Measurements from ENCODE around the gene HCN4. TPM values are rescaled to one million over a fixed set of nuclear protein-coding genes. Genes with fewer than 3 reads are reported as not detected.

HCN4 gene
- total RNA-seq, 4 donors from 2014 or later = not detected

DNA sequence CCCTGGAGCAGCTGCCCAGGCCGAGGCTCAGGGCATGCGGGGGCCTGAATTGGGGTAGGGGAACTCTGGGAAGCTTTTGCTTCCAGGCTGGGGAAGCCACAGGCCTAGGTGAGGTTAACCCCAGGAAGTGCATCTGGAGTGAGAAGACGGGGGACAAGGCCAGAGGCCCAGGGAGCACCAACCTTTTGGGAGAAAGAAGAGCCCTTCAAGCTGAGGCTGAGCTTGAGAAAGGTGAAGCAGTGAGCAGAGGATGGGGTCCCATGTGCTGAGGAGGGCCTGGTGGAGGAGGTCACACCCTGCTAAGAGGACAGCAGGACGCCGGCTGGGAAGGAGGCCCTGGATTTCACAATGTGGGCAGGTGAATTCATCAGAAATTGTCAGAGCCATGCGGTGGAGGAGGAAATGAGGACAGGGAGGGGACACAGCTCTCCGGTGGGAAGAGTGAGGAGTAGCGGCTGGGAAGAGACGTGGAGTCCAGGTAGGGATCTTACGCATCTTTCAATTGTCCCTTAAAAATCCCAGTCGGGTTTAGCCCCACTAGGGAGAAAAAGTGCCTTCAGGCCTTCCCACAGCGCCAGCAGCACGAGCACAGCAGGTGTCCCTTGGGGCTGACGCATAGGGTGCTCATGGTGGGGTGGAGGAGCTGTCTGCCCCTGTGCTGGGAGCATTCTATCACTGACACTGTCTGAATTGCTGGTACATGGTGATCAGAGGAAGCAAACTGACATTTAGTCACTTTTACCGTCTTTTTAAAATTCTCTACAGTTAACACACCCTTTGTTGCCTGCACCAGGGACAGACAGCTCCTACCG lies 50.9 kb downstream of the HCN4 start:
- ATAC-seq (no peak), DNase-seq (peak in 1 of 2 donors; percentile 2)
- H3K36me3 ChIP-seq = no peaks in the 10 kb centered on the region
- no peaks in the 10 kb centered on the region for H3K9me3 ChIP-seq
- no peak for TF ChIP-seq POLR2A (IDR thresholded peaks at IDR 0.05)
- TF ChIP-seq, protein P1, sequence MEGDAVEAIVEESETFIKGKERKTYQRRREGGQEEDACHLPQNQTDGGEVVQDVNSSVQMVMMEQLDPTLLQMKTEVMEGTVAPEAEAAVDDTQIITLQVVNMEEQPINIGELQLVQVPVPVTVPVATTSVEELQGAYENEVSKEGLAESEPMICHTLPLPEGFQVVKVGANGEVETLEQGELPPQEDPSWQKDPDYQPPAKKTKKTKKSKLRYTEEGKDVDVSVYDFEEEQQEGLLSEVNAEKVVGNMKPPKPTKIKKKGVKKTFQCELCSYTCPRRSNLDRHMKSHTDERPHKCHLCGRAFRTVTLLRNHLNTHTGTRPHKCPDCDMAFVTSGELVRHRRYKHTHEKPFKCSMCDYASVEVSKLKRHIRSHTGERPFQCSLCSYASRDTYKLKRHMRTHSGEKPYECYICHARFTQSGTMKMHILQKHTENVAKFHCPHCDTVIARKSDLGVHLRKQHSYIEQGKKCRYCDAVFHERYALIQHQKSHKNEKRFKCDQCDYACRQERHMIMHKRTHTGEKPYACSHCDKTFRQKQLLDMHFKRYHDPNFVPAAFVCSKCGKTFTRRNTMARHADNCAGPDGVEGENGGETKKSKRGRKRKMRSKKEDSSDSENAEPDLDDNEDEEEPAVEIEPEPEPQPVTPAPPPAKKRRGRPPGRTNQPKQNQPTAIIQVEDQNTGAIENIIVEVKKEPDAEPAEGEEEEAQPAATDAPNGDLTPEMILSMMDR (IDR thresholded peaks at IDR 0.05 in 4 of 5, conservative IDR thresholded peaks at IDR 0.05 in 1 of 5) = no peak
- intact Hi-C loops (cut with DNase I; ENCODE audit: low total_unique reads) = no loop called here
- no peak overlapping the region for H3K4me3 ChIP-seq
- H3K4me1 ChIP-seq = no peaks in the 10 kb centered on the region
- H3K27ac ChIP-seq = no peak overlapping the region
- in situ Hi-C loops (cut with MboI; ENCODE audit: low sequenced_read_pairs in 4 of 4) = no loop called here
- peaks cover 0 to 5% (median 0%) of the 10 kb centered on the region in 3 donors for H3K27me3 ChIP-seq

DNA sequence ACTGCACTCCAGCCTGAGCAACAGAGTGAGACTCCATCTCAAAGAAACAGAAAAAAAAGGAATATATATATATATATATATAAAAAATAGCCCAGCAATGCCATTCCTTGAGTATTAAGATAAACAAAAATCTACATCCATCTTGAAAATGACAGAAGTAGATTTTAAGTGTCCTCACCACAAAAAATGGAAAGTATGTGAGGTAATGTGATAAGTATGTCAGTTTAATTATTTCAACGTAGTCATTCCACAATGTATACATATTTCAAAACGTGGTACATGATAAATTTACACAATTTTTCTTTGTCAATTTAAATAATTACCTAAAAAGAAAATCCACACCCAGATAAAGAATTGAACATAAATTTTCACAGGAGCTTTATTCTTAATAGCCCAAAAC lies 54.9 kb downstream of the HCN4 start:
- TF ChIP-seq POLR2A (IDR thresholded peaks at IDR 0.05) = no peak
- TF ChIP-seq, protein P1 (IDR thresholded peaks at IDR 0.05 in 4 of 5, conservative IDR thresholded peaks at IDR 0.05 in 1 of 5) = no peak
- in situ Hi-C loops (cut with MboI; ENCODE audit: low sequenced_read_pairs in 4 of 4) (no loop called here), intact Hi-C loops (cut with DNase I; ENCODE audit: low total_unique reads) (no loop called here)
- Histone ChIP-seq H3K36me3 (no peaks in the 10 kb centered on the region), H3K9me3 (no peaks in the 10 kb centered on the region), H3K27me3 (no peaks in the 10 kb centered on the region), H3K27ac (no peak overlapping the region), H3K4me3 (no peak overlapping the region), H3K4me1 (no peaks in the 10 kb centered on the region)
- ATAC-seq = no peak
- DNase-seq = no peak

DNA sequence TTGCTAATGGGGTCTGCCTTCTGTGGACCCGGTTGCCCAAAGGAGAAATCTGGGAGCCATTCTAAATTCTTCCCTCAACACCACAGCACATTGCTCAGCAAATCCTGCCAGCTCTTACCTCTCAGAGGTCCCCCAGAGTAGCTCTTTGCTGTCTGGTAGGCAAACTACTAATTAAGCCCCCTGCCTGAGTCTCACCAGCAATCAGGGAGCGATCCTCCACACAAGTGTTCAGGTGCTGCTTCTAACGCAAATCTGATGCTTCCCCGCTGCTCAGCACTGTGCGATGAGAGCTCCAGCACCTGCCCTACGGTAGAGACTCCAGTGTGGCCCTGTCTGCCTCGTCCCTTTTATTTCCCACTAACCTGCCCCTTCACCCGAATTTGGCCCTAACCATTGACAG lies 60.5 kb downstream of the HCN4 start:
- Histone ChIP-seq H3K4me1 (no peaks in the 10 kb centered on the region), H3K27me3 (no peaks in the 10 kb centered on the region), H3K27ac (no peak overlapping the region), H3K4me3 (no peak overlapping the region), H3K36me3 (peaks cover 0 to 11% of the 10 kb centered on the region in 2 donors), H3K9me3 (no peaks in the 10 kb centered on the region)
- in situ Hi-C loops (cut with MboI; ENCODE audit: low sequenced_read_pairs in 4 of 4) = no loop called here
- DNase-seq (no peak), ATAC-seq (no peak)
- TF ChIP-seq POLR2A (IDR thresholded peaks at IDR 0.05) = no peak
- TF ChIP-seq, protein P1 (IDR thresholded peaks at IDR 0.05 in 4 of 5, conservative IDR thresholded peaks at IDR 0.05 in 1 of 5) = no peak
- intact Hi-C loops (cut with DNase I; ENCODE audit: low total_unique reads) = no loop called here

DNA sequence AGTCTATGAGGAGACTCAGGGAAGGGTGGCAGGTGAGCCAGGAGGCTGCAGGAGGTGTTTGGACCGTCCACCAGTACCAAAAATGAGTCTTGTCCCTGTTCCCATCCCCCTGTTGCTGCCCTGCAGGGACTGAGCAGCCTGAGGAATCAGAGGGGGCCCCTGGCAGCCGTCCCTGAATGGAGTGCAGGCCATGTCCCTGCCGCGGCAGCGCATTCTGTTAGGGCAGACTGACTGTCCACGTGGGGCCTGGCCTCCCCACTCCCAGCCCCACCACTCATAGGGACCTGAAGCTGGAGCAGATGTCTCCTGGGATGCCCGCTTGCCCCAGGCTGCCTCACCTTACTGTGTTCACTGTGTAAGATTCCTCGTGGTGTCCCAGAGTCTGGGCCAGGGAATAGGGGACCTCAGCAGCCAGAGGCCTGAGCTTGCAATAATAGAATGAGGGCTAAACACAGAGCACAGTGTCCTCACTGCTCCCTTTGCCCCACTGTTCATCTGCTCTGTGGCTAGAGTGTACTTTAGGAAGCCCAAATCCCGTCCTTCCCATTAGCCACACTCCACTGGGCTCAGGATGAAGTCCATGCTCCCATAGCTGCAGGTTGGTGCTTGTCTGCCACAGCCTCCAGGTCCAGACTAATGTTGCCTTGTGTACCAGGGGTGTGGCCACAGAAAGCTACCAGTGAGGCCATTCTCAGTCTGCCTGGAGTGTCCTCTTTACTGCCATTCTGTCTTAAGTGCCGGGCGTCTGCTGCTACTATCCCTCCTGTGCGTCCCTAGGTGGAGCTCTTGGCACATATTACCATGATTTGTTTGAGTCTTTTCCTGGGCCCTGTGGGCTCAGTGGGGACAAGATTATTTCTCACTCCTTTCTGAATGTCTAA lies 63.2 kb downstream of the HCN4 start:
- in situ Hi-C loops (cut with MboI; ENCODE audit: low sequenced_read_pairs in 4 of 4) (no loop called here), intact Hi-C loops (cut with DNase I; ENCODE audit: low total_unique reads) (no loop called here)
- ATAC-seq (no peak), DNase-seq (no peak)
- Histone ChIP-seq H3K9me3 (no peaks in the 10 kb centered on the region), H3K4me1 (no peaks in the 10 kb centered on the region), H3K27ac (no peak overlapping the region), H3K27me3 (no peaks in the 10 kb centered on the region), H3K4me3 (no peak overlapping the region), H3K36me3 (peaks cover 0 to 32% of the 10 kb centered on the region in 2 donors)
- TF ChIP-seq POLR2A (IDR thresholded peaks at IDR 0.05) = no peak
- TF ChIP-seq, protein P1 (IDR thresholded peaks at IDR 0.05 in 4 of 5, conservative IDR thresholded peaks at IDR 0.05 in 1 of 5) = peak in 1 of 5 experiments; percentile 8
